Fibroblast of mammary gland (primary cell): Measurements from ENCODE around the gene DHRS1.
A peak's percentile ranks its signal among the peaks of the same experiment; 100 is the strongest.

Source experiments
- DNase-seq: peaks from one replicate; pipeline ENCODE4 v3.0.0-alpha.2; 2010; ENCODE audit warnings: low read depth
- H3K4me3 ChIP-seq: 2 replicates; pipeline ENCODE4 v1.5.1; 2011; ENCODE audit warnings: low read depth, mild to moderate bottlenecking, low read length, moderate library complexity; ENCODE audit not compliant: control insufficient read depth
- TF ChIP-seq, protein P1 (sequence below): conservative IDR thresholded peaks from 2 replicates; pipeline ENCODE4 v1.5.1; 2011; ENCODE audit warnings: low read depth, low read length, inconsistent platforms; ENCODE audit not compliant: control insufficient read depth, insufficient read depth

The DHRS1 gene

DNA sequence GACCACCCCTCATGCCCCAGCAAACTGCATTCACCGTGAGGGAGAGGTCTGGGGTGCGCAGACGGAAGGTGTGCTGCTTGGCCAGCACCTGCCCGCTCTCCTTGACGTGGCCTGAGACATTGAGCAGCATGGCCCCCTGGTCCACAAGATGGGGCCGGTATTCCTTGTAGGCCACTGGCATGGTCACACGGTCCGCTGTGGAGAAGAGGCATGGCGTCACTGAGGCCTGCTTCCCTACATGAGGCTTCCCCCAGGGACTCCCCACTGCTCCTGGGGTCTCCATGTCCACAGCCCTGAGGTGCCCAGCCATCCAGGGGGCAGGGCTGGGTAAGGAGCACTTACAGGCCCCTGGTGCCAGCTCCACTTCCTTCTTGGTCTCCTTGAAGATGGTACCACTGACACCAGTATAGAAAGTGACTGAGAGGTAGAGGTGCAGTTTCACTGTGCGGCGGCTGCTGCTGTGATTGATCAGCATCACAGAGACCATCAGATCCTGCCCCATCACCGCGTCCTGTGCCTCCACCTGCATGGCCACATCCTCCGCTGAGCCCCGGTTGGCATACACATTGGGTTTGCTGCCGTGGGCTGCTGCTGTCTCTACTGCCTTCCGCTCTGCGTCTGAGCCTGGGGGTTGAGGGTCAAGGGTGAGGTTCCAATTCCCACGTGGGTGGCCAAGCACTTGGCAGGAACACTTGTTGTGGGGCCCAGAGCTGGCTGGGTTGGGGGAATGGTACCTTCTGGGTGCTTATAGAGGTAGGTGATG, 44.8 kb downstream of the DHRS1 start:
- TF ChIP-seq, protein P1, sequence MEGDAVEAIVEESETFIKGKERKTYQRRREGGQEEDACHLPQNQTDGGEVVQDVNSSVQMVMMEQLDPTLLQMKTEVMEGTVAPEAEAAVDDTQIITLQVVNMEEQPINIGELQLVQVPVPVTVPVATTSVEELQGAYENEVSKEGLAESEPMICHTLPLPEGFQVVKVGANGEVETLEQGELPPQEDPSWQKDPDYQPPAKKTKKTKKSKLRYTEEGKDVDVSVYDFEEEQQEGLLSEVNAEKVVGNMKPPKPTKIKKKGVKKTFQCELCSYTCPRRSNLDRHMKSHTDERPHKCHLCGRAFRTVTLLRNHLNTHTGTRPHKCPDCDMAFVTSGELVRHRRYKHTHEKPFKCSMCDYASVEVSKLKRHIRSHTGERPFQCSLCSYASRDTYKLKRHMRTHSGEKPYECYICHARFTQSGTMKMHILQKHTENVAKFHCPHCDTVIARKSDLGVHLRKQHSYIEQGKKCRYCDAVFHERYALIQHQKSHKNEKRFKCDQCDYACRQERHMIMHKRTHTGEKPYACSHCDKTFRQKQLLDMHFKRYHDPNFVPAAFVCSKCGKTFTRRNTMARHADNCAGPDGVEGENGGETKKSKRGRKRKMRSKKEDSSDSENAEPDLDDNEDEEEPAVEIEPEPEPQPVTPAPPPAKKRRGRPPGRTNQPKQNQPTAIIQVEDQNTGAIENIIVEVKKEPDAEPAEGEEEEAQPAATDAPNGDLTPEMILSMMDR: no peak
- DNase-seq: no peak
- H3K4me3 ChIP-seq: no peak overlapping the region

DNA sequence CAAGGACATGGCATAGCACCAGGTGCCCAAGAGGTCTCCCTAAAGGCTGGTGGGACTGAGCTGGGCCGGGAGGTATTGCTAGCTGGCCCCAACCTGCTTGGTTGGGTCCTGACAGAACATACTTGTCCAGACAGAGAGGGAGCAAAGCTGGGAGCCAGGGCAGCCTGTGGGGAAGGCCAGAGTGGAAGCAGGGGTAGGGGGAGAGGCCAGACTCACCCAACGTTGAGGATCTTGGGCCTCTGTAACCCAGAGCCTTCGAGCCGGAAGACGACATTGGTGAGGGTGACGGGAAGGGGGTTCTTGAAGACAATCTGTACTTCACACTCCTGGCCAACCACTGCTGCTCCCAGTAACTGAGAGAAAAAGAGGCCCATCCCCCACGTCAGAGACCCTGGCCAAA, 45.6 kb downstream of the DHRS1 start:
- H3K4me3 ChIP-seq: no peak overlapping the region
- DNase-seq: no peak
- TF ChIP-seq, protein P1: no peak

DNA sequence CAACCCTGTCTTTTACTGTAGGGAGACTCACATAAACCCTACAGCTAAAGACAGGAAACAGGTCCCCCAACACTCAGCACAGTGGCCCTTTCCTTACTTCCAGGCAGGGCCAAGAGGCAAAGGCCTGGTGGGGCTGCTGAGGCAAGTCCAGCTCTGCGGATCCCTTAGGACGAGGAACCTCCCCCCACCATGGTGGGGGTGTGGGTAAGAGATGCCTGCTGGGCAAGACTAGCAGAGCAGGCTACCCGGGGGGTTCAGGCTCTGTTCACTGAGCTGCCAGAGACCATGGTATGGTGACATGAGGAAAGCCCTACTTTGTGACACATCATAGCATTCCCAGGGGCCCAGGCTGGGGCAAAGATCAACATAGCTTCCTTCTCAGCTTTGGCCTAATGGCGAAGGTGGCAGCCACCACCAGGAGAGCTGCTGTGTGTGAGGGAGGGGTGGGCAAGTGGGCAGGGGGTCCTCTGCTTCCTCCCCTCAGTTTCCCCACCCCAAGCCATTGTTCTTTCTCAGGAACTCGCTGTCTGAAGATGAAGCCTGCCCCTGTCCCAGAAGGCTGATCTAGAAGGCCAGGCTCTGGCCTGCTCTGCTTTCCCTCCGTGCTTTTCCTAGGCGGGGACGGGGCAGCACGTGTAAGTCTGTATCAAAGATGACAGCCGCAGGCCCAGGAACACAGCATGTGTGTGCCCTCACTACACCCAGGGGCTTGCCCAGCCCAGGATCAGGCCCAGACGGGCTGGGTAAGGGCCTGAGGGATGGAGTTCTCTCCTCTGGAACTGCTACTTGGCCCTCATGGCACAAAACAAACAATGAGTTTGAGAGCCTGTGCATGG, 47.1 kb downstream of the DHRS1 start:
- TF ChIP-seq, protein P1: no peak
- no peak overlapping the region for H3K4me3 ChIP-seq
- no peak for DNase-seq

DNA sequence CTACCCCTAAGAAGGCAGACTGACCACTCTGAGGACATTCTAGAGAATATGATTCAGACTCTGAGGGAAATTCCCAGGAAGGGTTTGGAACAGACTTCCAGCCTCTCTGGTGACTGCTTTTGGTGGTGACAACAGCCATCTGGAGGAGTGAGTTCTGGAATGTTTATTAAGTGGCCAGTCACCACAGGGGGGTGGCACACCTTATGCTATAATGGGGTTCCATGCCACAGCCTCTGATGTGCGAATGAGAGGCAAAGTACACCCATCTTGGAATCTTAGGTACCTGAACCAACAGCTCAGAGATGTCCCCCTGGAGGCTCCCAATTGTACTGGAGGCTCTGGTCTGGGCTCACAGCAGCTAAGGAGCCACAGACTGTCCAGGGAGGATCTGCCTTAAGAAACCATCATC, 47.7 kb downstream of the DHRS1 start:
- TF ChIP-seq, protein P1: no peak
- peak; percentile 12 for DNase-seq

DNA sequence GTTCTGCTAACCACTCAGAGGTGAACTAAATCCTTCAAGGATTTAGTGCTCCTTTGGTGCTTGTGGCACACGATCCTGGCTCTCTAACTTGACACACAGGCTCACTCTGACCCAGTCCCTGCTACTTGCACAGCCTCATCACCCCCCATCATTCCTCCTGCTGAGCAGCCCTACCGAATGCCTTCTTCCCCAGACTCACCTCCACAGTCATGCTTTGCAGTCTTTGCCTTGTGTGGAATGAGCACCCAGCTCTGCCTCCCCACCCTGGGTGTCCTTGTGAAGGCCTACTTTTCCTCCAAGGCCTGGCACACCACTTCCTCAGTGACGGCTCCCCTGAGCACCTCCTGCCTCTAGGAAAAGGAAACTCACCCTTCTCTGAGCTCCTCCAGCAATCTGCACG, 49.2 kb downstream of the DHRS1 start:
- DNase-seq: no peak
- no peak overlapping the region for H3K4me3 ChIP-seq
- TF ChIP-seq, protein P1: no peak

More for the DNA sequence above, 47.7 kb downstream of the DHRS1 start:
- no peak overlapping the region for H3K4me3 ChIP-seq

DNA sequence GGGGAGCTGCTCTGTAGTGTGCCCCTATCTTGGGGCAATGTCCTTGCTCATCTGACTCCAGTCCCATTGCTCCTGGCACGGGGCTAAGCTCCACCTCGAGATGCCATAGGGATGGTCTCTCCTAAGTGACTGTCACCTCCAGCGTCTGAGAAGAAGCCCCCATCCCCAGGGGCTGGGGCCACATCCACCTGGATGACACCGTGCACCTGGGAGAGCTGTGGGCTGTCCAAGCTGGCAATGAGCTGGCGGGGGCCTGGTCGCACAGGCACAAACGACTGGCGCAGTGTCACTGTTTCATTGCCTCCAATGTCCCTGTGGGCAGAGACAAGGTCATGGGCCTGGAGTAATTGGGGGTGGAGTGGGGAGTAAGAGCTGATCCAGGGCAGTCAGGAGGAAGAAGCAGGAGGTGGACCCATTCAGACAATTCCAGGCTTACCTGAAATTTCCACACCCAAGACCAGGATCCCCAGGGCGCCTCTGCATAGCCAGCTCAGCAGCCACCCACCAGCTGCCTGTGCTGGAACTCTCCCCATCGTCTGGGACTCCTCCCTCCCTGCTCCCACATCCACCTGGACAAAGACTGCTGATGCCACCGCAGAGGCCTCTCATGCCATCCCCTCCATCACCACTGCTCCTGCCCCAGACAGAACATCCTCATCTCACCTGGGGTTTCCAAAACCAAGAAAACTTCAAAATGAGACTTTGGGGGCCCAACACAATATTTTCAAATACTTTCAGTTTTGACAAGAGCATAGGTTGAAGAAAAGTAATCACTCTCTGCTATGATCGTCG, 50.2 kb downstream of the DHRS1 start:
- H3K4me3 ChIP-seq: no peak overlapping the region
- DNase-seq: no peak
- TF ChIP-seq, protein P1: no peak
